HG02870 (cell line): ENCODE data around the gene EFEMP1.

Experiments
- ATAC-seq: cut with Tn5 transposase; IDR thresholded peaks from one replicate; pipeline ENCODE4 v1.9.1; 2021; ENCODE audit warnings: mild to moderate bottlenecking, moderate library complexity; ENCODE audit not compliant: unreplicated experiment

EFEMP1 gene

GRCh38 chr2:55936351-55936750 lies 12.8 kb upstream of the EFEMP1 start:
- no peak for ATAC-seq

- ATAC-seq: no peak
These were observed 10.8 kb upstream of the EFEMP1 start for GRCh38 chr2:55934337-55934736.

GRCh38 chr2:55932843-55933242 lies 9.3 kb upstream of the EFEMP1 start:
- ATAC-seq: no peak

GRCh38 chr2:55931281-55931680 lies 7.7 kb upstream of the EFEMP1 start:
- ATAC-seq: no peak

GRCh38 chr2:55929476-55929875 lies 5.9 kb upstream of the EFEMP1 start:
- no peak for ATAC-seq

GRCh38 chr2:55926974-55927373 lies 3.4 kb upstream of the EFEMP1 start:
- no peak for ATAC-seq

GRCh38 chr2:55926246-55926645 lies 2.7 kb upstream of the EFEMP1 start:
- ATAC-seq: no peak

GRCh38 chr2:55923982-55924321 lies 370 bp upstream of the EFEMP1 start:
- ATAC-seq: no peak

- peak; percentile 10 for ATAC-seq
These were observed 1.2 kb downstream of the EFEMP1 start for GRCh38 chr2:55922291-55922907.

- no peak for ATAC-seq
These were observed 4.0 kb downstream of the EFEMP1 start for GRCh38 chr2:55919574-55919973.

GRCh38 chr2:55918856-55919255 lies 4.7 kb downstream of the EFEMP1 start:
- no peak for ATAC-seq

GRCh38 chr2:55917713-55918390 lies 5.7 kb downstream of the EFEMP1 start:
- no peak for ATAC-seq

- ATAC-seq: peak; percentile 81
These were observed 6.5 kb downstream of the EFEMP1 start for GRCh38 chr2:55917117-55917516.

GRCh38 chr2:55916473-55917049 lies 7.0 kb downstream of the EFEMP1 start:
- ATAC-seq: no peak

- ATAC-seq: no peak
These were observed 8.8 kb downstream of the EFEMP1 start for GRCh38 chr2:55914786-55915185.

GRCh38 chr2:55912926-55913325 lies 10.7 kb downstream of the EFEMP1 start:
- ATAC-seq: no peak

- no peak for ATAC-seq
These were observed 13.5 kb downstream of the EFEMP1 start for GRCh38 chr2:55910077-55910476.

GRCh38 chr2:55907686-55908085 lies 15.9 kb downstream of the EFEMP1 start:
- ATAC-seq: no peak

GRCh38 chr2:55906993-55907392 lies 16.6 kb downstream of the EFEMP1 start:
- no peak for ATAC-seq

- no peak for ATAC-seq
These were observed 19.9 kb downstream of the EFEMP1 start for GRCh38 chr2:55903727-55904126.

- ATAC-seq: no peak
These were observed 20.6 kb downstream of the EFEMP1 start for GRCh38 chr2:55902971-55903370.

- no peak for ATAC-seq
These were observed 21.2 kb downstream of the EFEMP1 start for GRCh38 chr2:55902429-55902828.

GRCh38 chr2:55901941-55902340 lies 21.6 kb downstream of the EFEMP1 start:
- ATAC-seq: no peak
